ENCODE measurements around the gene TMC6.
"Not testable (repeated sequence)": the region's sequence is repeated elsewhere in the genome, so short reads cannot be mapped to it uniquely, and the experiment has no call there.

The TMC6 gene

GRCh38 chr17:78121801-78122215 is 6.7 kb downstream of the TMC6 start:
- no peak for TF ChIP-seq CTCF (IDR thresholded peaks at IDR 0.05; ENCODE audit: low read depth, low read length)
- no peak overlapping the region for H3K4me3 ChIP-seq (ENCODE audit: low read depth, low read length)
- in situ Hi-C loops (cut with HindIII; ENCODE audit: low sequenced_read_pairs): no loop called here
- DNase-seq (ENCODE audit: low read depth, low spot score): no peak

DNA sequence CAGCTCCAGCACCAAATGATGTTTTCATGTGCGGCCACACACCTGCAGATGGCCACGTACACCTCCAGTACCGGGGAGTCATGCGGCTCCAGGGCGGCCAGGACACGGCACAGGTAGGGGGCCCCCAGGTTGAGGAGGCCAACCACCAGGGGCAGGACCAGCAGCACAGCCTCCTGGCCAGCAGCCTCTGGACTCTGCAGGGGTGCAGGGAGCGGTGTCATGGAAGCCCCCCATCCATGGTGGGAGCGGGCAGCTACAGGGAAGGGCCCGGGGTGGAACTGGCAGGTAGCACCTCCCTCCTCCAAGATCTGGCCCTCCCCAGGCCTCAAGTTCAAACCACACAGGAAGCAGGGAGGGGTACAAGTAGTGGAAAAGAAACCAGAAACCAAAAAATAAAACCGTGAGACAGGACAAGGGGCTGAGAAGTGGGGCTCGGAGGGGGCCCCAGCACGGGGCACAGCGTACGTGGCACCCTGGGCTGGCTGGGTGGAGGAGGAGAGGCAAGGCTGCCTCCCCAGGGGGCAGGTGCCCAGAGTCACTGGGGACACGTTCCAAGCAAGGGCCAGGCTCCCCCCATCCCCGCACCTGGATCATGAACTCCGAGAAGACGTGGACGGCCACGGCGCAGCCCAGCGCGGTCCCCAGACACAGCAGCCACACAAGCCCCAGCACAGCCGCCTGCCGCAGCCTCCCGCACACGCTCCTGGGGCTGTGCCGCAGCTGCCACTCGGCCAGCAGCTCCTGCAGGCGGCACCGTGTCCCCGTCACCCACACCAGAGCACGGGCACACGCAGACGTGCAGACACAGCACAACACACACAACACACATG is 7.4 kb downstream of the TMC6 start:
- H3K4me3 ChIP-seq (ENCODE audit: low read depth, low read length): no peak overlapping the region
- no peak for TF ChIP-seq CTCF (IDR thresholded peaks at IDR 0.05; ENCODE audit: low read depth, low read length)
- in situ Hi-C loops (cut with HindIII; ENCODE audit: low sequenced_read_pairs): no loop called here
- no peak for DNase-seq (ENCODE audit: low read depth, low spot score)

- TF ChIP-seq CTCF (IDR thresholded peaks at IDR 0.05; ENCODE audit: low read depth, low read length): no peak
- H3K4me3 ChIP-seq (ENCODE audit: low read depth, low read length): no peak overlapping the region
- in situ Hi-C loops (cut with HindIII; ENCODE audit: low sequenced_read_pairs): no loop called here
Measured at GRCh38 chr17:78120537-78120936, 8.0 kb downstream of the TMC6 start.

GRCh38 chr17:78118801-78119241 is 9.7 kb downstream of the TMC6 start:
- H3K4me3 ChIP-seq (ENCODE audit: low read depth, low read length): no peak overlapping the region
- in situ Hi-C loops (cut with HindIII; ENCODE audit: low sequenced_read_pairs): no loop called here
- DNase-seq (ENCODE audit: low read depth, low spot score): no peak
- no peak for TF ChIP-seq CTCF (IDR thresholded peaks at IDR 0.05; ENCODE audit: low read depth, low read length)

More at GRCh38 chr17:78120537-78120936, 8.0 kb downstream of the TMC6 start:
- no peak for DNase-seq (ENCODE audit: low read depth, low spot score)

DNA sequence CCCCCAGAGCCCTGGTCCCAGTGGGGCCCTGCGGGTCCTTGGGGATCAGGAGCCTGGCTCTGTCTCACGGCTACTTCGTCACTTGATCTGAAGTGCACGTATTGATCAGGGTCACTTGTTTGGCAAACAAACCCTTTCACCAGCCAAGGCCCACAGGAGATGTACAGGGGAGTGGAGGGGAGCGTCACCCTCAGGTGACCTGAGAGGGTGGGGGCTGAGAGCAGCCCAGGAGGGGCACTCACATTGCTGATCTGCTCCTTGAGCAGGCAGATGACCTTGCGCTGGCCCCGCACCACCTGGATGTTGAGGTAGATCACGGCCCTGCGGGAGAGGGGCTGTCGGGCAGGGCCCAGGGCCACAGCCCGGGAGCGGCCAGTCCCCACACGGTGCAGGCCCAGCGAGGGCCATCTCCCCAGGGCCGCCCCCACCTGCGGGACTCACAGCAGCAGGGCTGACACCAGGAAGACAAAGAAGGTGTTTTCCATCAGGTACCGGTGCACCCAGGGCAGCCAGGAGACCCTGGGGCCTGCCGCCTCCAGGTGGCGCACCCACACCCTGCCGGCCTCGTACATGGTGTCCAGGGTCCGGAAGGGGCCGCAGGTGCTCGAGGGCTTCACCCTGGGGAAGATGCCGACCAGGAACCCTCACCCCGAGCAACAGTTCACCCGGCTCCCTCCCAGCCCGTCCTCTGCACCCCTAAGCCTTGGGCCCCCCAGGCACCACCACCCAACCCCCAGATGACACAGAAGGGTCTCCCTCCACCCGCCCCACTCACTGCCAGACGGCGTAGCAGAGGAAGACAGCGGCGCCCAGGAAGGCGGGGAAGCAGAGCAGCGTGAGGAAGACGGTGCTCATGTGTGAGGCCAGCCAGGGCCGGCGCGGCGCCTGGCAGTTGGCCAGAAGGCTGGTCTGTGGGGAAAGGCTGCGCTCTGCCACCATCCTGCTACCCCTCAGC is 11.3 kb downstream of the TMC6 start:
- H3K4me3 ChIP-seq (ENCODE audit: low read depth, low read length): no peak overlapping the region
- DNase-seq (ENCODE audit: low read depth, low spot score): no peak
- peak; percentile 45 for TF ChIP-seq CTCF (IDR thresholded peaks at IDR 0.05; ENCODE audit: low read depth, low read length)
- in situ Hi-C loops (cut with HindIII; ENCODE audit: low sequenced_read_pairs): no loop called here

DNA sequence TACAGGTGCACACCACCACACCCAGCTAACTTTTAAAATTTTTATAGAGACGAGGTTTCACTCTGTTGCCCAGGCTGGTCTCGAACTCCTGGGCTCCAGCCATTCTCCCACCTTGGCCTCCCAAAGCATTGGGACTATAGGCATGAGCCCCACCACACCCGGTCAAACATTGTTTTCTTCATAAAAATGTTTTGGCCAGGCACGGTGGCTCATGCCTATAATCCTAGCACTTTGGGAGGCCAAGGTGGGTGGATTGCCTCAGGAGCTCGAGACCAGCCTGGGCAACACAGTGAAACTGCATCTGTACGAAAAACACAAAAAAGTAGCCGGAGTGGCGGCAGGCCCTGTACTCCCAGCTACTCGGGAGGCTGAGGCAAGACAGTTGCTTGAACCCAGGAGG is 12.1 kb downstream of the TMC6 start:
- in situ Hi-C loops (cut with HindIII; ENCODE audit: low sequenced_read_pairs): no loop called here
- no peak overlapping the region for H3K4me3 ChIP-seq (ENCODE audit: low read depth, low read length)
- DNase-seq (ENCODE audit: low read depth, low spot score): no peak
- TF ChIP-seq CTCF (IDR thresholded peaks at IDR 0.05; ENCODE audit: low read depth, low read length): no peak

- in situ Hi-C loops (cut with HindIII; ENCODE audit: low sequenced_read_pairs); H3K4me3 ChIP-seq (ENCODE audit: low read depth, low read length); DNase-seq (ENCODE audit: low read depth, low spot score): not testable (repeated sequence)
Measured at GRCh38 chr17:78115803-78116202, 12.8 kb downstream of the TMC6 start.
